Stimulated activated CD8-positive, alpha-beta memory T cell treated with anti-CD3 and anti-CD28 coated beads, Interleukin-7, amount 100 ng/mL, for 4 hours (primary cell): ENCODE data around the gene SPDYE2.
"Not testable (repeated sequence)": the region's sequence is repeated elsewhere in the genome, so short reads cannot be mapped to it uniquely, and the experiment has no call there.

Experiments
- DNase-seq, 2 donors: peaks; one replicate each; pipeline ENCODE4 v3.0.0-alpha.2; 2020; ENCODE audit warnings: low read depth in 2 of 2

SPDYE2 gene

GRCh38 chr7:102550808-102551422, at the start of gene SPDYE2:
TSS of gene SPDYE2 (plus strand) at chr7:102551226. CDS start at chr7:102553256, 2,030 bp downstream.
- DNase-seq = not testable (repeated sequence)

- DNase-seq = not testable (repeated sequence)
These were observed 47.9 kb upstream of the SPDYE2 start for GRCh38 chr7:102503141-102503540.

- DNase-seq = not testable (repeated sequence)
These were observed 45.5 kb upstream of the SPDYE2 start for GRCh38 chr7:102505298-102506185.

GRCh38 chr7:102507410-102508088, 43.5 kb upstream of the SPDYE2 start:
- DNase-seq = not testable (repeated sequence)

GRCh38 chr7:102510575-102510974, 40.5 kb upstream of the SPDYE2 start:
- DNase-seq = not testable (repeated sequence)

GRCh38 chr7:102511860-102512522, 39.0 kb upstream of the SPDYE2 start:
- DNase-seq = not testable (repeated sequence)

GRCh38 chr7:102512642-102513221, 38.3 kb upstream of the SPDYE2 start:
- not testable (repeated sequence) for DNase-seq

GRCh38 chr7:102514881-102515721, 35.9 kb upstream of the SPDYE2 start:
- DNase-seq = not testable (repeated sequence)

GRCh38 chr7:102515889-102516288, 35.1 kb upstream of the SPDYE2 start:
- DNase-seq = not testable (repeated sequence)

- DNase-seq = not testable (repeated sequence)
These were observed 34.1 kb upstream of the SPDYE2 start for GRCh38 chr7:102516951-102517350.

GRCh38 chr7:102517550-102518147, 33.4 kb upstream of the SPDYE2 start, which contains the start of gene RASA4B:
TSS of gene RASA4B (minus strand) at chr7:102517777. CDS start at chr7:102517710, 67 bp downstream.
- not testable (repeated sequence) for DNase-seq

GRCh38 chr7:102520797-102521196, 30.2 kb upstream of the SPDYE2 start:
- not testable (repeated sequence) for DNase-seq

GRCh38 chr7:102524803-102525202, 26.2 kb upstream of the SPDYE2 start:
- not testable (repeated sequence) for DNase-seq

- not testable (repeated sequence) for DNase-seq
These were observed 23.8 kb upstream of the SPDYE2 start for GRCh38 chr7:102527182-102527581.

- DNase-seq = not testable (repeated sequence)
These were observed 22.9 kb upstream of the SPDYE2 start for GRCh38 chr7:102527822-102528793.

GRCh38 chr7:102531583-102531982, 19.4 kb upstream of the SPDYE2 start:
- DNase-seq = not testable (repeated sequence)

- not testable (repeated sequence) for DNase-seq
These were observed 18.9 kb upstream of the SPDYE2 start for GRCh38 chr7:102532127-102532526.

- DNase-seq = not testable (repeated sequence)
These were observed 15.9 kb upstream of the SPDYE2 start for GRCh38 chr7:102535062-102535615.
